ENCODE measurements around the gene TPP1. TPM values are rescaled to one million over a fixed set of nuclear protein-coding genes. Genes with fewer than 3 reads are reported as not detected.

TPP1 gene
- total and polyA plus RNA-seq, 8 donors, result 60.3 to 264 (median 70.0) TPM

- H3K27ac ChIP-seq, result no peak overlapping the region
- no peaks in the 10 kb centered on the region for H3K27me3 ChIP-seq
- no peak overlapping the region for H3K4me3 ChIP-seq
- DNase-seq (no peak), ATAC-seq (no peak)
- intact Hi-C loops (cut with DNase I), result no loop called here
- no peak for TF ChIP-seq CTCF (IDR thresholded peaks at IDR 0.05)
- peaks cover 0 to 29% of the 10 kb centered on the region in 2 donors for H3K36me3 ChIP-seq
- peaks cover 19 to 49% of the 10 kb centered on the region in 2 donors for H3K4me1 ChIP-seq
- no peaks in the 10 kb centered on the region for H3K9me3 ChIP-seq
Observed at GRCh38 chr11:6633422-6634408, 14.5 kb upstream of the TPP1 start.

GRCh38 chr11:6632116-6633073 lies 13.2 kb upstream of the TPP1 start:
- TF ChIP-seq CTCF (IDR thresholded peaks at IDR 0.05), result no peak
- no peaks in the 10 kb centered on the region for H3K9me3 ChIP-seq
- H3K27ac ChIP-seq, result no peak overlapping the region
- no peak overlapping the region for H3K4me3 ChIP-seq
- no peaks in the 10 kb centered on the region for H3K27me3 ChIP-seq
- DNase-seq, result no peak
- peaks cover 0 to 29% of the 10 kb centered on the region in 2 donors for H3K36me3 ChIP-seq
- intact Hi-C loops (cut with DNase I), result no loop called here
- H3K4me1 ChIP-seq, result peaks cover 11 to 36% of the 10 kb centered on the region in 2 donors
- ATAC-seq, result no peak

- DNase-seq, result no peak
Observed at GRCh38 chr11:6631361-6631890, 12.2 kb upstream of the TPP1 start.

GRCh38 chr11:6630632-6631291 lies 11.5 kb upstream of the TPP1 start:
- Histone ChIP-seq H3K9me3 (no peaks in the 10 kb centered on the region), H3K27me3 (no peaks in the 10 kb centered on the region), H3K27ac (no peak overlapping the region), H3K4me1 (peaks cover 8 to 19% of the 10 kb centered on the region in 2 donors), H3K4me3 (peak overlapping the region; percentile 13 to 26), H3K36me3 (peaks cover 0 to 44% of the 10 kb centered on the region in 2 donors)
- ATAC-seq, result no peak
- TF ChIP-seq CTCF (IDR thresholded peaks at IDR 0.05), result no peak
- no peak for DNase-seq
- intact Hi-C loops (cut with DNase I), result no loop called here

More at GRCh38 chr11:6631361-6631890, 12.2 kb upstream of the TPP1 start:
- H3K4me1 ChIP-seq, result peaks cover 11 to 26% of the 10 kb centered on the region in 2 donors
- no peak overlapping the region for H3K4me3 ChIP-seq
- peaks cover 0 to 37% of the 10 kb centered on the region in 2 donors for H3K36me3 ChIP-seq
- intact Hi-C loops (cut with DNase I), result no loop called here
- H3K27ac ChIP-seq, result no peak overlapping the region
- TF ChIP-seq CTCF (IDR thresholded peaks at IDR 0.05), result no peak
- ATAC-seq, result no peak
- H3K27me3 ChIP-seq, result no peaks in the 10 kb centered on the region
- no peaks in the 10 kb centered on the region for H3K9me3 ChIP-seq

Data from left lung (tissue), 10 donors.